Kidney (tissue), 14 donors: ENCODE measurements around the gene TCIRG1. TPM values are rescaled to one million over a fixed set of nuclear protein-coding genes. Genes with fewer than 3 reads are reported as not detected.

Experiments used
- DNase-seq, 5 donors: peaks; one replicate each; pipeline ENCODE4 v3.0.0-alpha.2; 2013 to 2020
- FAIRE-seq: peaks from 2 replicates; lab custom pipeline; 2012; peaks lifted over from hg19 to GRCh38; lab: Jason Lieb, UNC
- H3K27ac ChIP-seq, 2 donors: one replicate each; pipeline ENCODE4 v1.7.0; 2013; ENCODE audit warnings: low read depth in 2 of 2, low read length in 2 of 2, inconsistent platforms in 1 of 2
- H3K27me3 ChIP-seq: one replicate; pipeline ENCODE4 v1.7.1; 2013; ENCODE audit warnings: low read length, inconsistent platforms; ENCODE audit not compliant: control insufficient read depth, insufficient read depth
- H3K36me3 ChIP-seq, 3 donors: one replicate each; pipeline versions ENCODE4 v1.7.0 to v1.7.1; 2013; ENCODE audit warnings: low read length in 3 of 3, control low read depth in 1 of 3, inconsistent platforms in 1 of 3; ENCODE audit not compliant: insufficient read depth in 3 of 3, control insufficient read depth in 2 of 3
- H3K4me1 ChIP-seq, 3 donors: one replicate each; pipeline versions ENCODE4 v1.7.0 to v1.7.1; 2013; ENCODE audit warnings: low read length in 3 of 3, inconsistent platforms in 1 of 3, low read depth in 1 of 3; ENCODE audit not compliant: control insufficient read depth in 2 of 3, insufficient read depth in 2 of 3
- H3K4me3 ChIP-seq, 3 donors: one replicate each; pipeline versions ENCODE4 v1.7.0 to v1.8.1; 2013; ENCODE audit warnings: low read length in 3 of 3, control low read depth in 1 of 3, inconsistent platforms in 1 of 3
- H3K9ac ChIP-seq, 3 donors: one replicate each; pipeline versions ENCODE4 v1.7.0 to v1.7.1; 2013; ENCODE audit warnings: low read length in 3 of 3, control low read depth in 1 of 3, inconsistent platforms in 1 of 3
- H3K9me3 ChIP-seq, 3 donors: one replicate each; pipeline versions ENCODE4 v1.7.0 to v1.7.1; 2013; ENCODE audit warnings: low read length in 3 of 3, control low read depth in 1 of 3, inconsistent platforms in 1 of 3; ENCODE audit not compliant: control insufficient read depth in 2 of 3, insufficient read depth in 1 of 3
- intact Hi-C: fragments of 100-400 bp; cut with DNase I; formaldehyde crosslinking; loops from one replicate; pipeline ENCODE4 v1.11.1; 2022
- polyA plus RNA-seq: library from polyadenylated mRNA; stranded (reverse); fragments of 350-450 nt; fragmentation: Illumina TruSeq; extraction: RNeasy Lipid Tissue Mini Kit (QIAGEN cat#74804); gene quantifications from one replicate; pipeline ENCODE4 v1.2.3, GENCODE V29; 2014; ENCODE audit warnings: low read depth, low replicate concordance; ENCODE audit not compliant: insufficient read depth
- total RNA-seq: library from RNA; stranded (reverse); fragmentation: NEBNext Ultra II Directional; extraction: Animal tissue kit (Norgen Biotek cat#: 25700); gene quantifications from one replicate; pipeline ENCODE4 v1.2.1, GENCODE V29; 2021
- TF ChIP-seq, protein P1 (sequence below): IDR thresholded peaks from 3 replicates; pipeline ENCODE4 v1.5.1; 2012; ENCODE audit warnings: mild to moderate bottlenecking, moderate library complexity, borderline replicate concordance; ENCODE audit not compliant: insufficient read depth; ENCODE audit errors: extremely low read depth
- donor health status: control.
- donor health status: control.
- donor health status: control.
- donor health status: control.
- donor health status: control.
- donor health status: DM: yes; HTN: yes; CAD: no.
- donor health status: Normal renal cell carcinoma (clear cell type).

The TCIRG1 gene
- total and polyA plus RNA-seq, 2 donors from 2014 or later: 36.3 to 97.1 TPM

DNA sequence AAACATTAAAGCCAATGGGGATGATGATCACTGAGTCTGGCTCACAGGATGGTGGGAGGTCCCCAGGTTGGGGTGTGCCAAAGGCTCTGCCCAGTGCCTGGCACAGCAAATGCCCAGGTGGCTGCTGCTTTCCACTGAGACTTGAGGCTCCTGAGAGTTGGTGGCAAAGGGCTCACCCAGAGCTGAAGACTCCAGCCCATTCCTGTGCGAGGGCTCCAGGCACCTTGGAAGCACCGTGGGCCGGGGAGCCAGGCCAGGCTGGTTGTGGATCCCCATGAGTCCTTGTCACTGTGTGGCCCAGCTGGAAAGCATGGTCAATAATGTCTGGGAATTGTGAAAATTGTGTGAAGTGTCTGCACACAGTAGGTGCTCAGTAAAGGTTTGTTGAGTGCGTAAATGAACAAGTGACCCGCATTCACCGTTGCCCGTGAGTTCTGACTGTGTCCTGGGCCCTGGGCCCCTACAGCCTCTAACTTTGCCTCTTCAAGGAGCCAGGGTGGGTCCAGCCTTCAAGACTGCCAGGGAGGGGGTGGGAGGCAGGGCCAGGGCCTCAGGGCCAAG is 32.1 kb upstream of the TCIRG1 start:
- H3K4me3 ChIP-seq: no peak overlapping the region
- H3K9ac ChIP-seq: no peak overlapping the region
- H3K27ac ChIP-seq: no peak overlapping the region
- no peaks in the 10 kb centered on the region for H3K9me3 ChIP-seq
- intact Hi-C loops: no loop called here
- no peaks in the 10 kb centered on the region for H3K27me3 ChIP-seq
- FAIRE-seq (no peak), DNase-seq (peak in 1 of 5 donors; percentile 53)
- H3K4me1 ChIP-seq: peaks cover 0 to 19% (median 10%) of the 10 kb centered on the region in 3 donors
- H3K36me3 ChIP-seq: no peaks in the 10 kb centered on the region
- TF ChIP-seq, protein P1, sequence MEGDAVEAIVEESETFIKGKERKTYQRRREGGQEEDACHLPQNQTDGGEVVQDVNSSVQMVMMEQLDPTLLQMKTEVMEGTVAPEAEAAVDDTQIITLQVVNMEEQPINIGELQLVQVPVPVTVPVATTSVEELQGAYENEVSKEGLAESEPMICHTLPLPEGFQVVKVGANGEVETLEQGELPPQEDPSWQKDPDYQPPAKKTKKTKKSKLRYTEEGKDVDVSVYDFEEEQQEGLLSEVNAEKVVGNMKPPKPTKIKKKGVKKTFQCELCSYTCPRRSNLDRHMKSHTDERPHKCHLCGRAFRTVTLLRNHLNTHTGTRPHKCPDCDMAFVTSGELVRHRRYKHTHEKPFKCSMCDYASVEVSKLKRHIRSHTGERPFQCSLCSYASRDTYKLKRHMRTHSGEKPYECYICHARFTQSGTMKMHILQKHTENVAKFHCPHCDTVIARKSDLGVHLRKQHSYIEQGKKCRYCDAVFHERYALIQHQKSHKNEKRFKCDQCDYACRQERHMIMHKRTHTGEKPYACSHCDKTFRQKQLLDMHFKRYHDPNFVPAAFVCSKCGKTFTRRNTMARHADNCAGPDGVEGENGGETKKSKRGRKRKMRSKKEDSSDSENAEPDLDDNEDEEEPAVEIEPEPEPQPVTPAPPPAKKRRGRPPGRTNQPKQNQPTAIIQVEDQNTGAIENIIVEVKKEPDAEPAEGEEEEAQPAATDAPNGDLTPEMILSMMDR: no peak

DNA sequence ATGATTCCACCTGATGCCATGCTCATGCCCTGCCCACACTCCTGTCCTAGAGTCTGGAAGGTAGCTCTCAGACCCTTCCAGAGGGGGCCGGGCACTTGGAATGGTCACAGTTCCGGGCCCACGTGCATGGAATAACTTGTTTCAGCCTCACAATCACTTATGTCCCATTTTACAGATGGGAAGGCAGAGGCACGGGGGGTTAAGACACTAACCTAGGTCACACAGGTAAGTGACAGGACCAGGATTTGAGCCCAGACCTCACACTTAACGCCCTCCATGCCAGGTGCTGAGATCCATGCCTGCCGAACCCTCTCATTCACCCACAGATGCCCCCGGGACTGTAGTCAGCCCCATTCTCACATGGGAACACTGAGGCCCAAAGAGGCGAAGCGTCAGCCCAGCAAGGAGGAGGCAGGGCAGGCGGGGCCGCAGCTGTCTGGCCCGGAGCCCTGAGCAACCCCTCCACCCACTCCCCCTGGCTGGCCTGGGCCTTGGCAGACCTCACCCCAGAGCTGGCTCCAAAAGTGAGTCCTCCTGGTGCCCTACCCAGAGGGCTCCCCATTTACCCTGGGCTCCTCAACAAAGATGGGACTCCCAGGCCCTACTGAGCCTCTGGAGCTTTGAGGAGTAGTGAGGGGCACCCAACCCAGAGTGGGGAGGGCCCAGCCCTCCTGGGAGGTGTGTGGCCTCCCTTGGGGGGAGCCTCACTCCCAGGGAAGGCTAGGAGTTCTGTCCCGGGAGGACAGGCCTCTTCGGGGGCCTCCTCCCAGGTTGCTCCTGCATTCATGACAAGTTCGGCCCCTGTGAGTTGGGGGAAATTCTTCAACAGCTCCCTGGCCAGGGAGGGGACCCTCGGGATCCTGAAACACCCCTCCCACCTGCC is 31.1 kb upstream of the TCIRG1 start:
- H3K27me3 ChIP-seq: no peaks in the 10 kb centered on the region
- H3K36me3 ChIP-seq: no peaks in the 10 kb centered on the region
- H3K27ac ChIP-seq: no peak overlapping the region
- FAIRE-seq: no peak
- TF ChIP-seq, protein P1: no peak
- peak in 2 of 5 donors; percentile 33 to 75 for DNase-seq
- H3K9me3 ChIP-seq: no peaks in the 10 kb centered on the region
- no peak overlapping the region for H3K9ac ChIP-seq
- no peak overlapping the region for H3K4me3 ChIP-seq
- intact Hi-C loops: no loop called here
- H3K4me1 ChIP-seq: peaks cover 0 to 27% (median 18%) of the 10 kb centered on the region in 3 donors

DNA sequence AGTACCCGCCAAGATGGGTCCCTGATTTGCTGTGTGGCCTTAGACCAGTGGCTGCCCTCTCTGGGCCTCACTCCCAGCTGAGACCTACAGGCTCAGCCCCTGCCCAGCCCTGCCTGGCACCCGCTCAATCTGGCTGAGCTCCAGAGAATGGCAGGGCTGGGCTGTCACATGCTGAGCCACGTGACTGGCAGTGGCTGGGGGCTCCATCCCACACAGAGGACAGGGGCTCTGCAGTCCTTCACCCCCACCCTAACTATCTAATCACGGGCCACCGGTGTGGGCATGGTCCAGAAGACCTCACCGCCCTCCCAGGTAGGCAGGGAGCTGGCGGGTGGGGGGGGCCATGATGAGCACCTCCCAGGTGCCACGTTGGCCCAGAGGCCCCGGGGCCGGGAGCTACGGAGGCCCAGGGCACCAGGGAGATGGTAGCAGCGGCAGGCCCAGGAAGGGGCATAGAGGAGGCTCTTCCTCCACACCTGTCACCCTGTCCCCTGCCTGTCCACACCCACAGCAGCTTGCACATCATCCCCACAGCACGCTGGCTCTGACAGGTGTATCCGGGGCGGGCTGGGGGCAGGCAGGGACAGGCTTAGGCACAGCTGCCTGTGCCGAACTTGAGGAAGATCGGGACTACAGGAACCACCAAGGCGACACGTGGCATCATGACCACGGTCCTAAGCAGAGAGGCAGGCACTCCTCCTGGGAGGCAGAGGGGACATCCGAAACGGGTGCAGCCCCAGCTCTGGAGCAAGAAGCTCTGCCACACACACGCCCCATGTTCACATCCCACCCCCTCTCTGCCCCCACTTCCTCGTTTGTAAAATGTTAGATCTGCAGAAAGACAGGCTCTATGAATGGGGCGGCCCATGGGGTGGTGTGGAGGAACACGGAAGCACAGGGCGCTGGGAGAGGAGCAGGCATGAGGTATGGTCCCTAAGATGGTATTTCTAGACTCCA is 30.2 kb upstream of the TCIRG1 start:
- peak overlapping the region in 1 of 3 donors; percentile 26 for H3K9ac ChIP-seq
- H3K27me3 ChIP-seq: no peaks in the 10 kb centered on the region
- peak overlapping the region in 1 of 2 donors; percentile 34 for H3K27ac ChIP-seq
- TF ChIP-seq, protein P1: no peak
- peak overlapping the region in 1 of 3 donors; percentile 15 for H3K4me3 ChIP-seq
- peaks cover 0 to 34% (median 18%) of the 10 kb centered on the region in 3 donors for H3K4me1 ChIP-seq
- DNase-seq: peak in 1 of 5 donors; percentile 82
- intact Hi-C loops: no loop called here
- H3K9me3 ChIP-seq: no peaks in the 10 kb centered on the region
- no peaks in the 10 kb centered on the region for H3K36me3 ChIP-seq
- FAIRE-seq: no peak
